Cardiac fibroblast (primary cell): Measurements from ENCODE around the gene CDY2B.
"Not testable (repeated sequence)": the region's sequence is repeated elsewhere in the genome, so short reads cannot be mapped to it uniquely, and the experiment has no call there.

Source experiments
- DNase-seq, 2 donors: peaks; one replicate each; pipeline versions ENCODE4 v3.0.0 to v3.0.0-alpha.2; 2010; ENCODE audit warnings: low read depth in 2 of 2
- H3K4me3 ChIP-seq, 2 donors: replicated peaks in 1 of 2; 1 replicate in 1 of 2; 2 replicates in 1 of 2; pipeline ENCODE4 v1.5.1; 2011; ENCODE audit warnings: low read depth in 2 of 2, low read length in 2 of 2, mild to moderate bottlenecking in 2 of 2, moderate library complexity in 1 of 2

CDY2B gene, protein sequence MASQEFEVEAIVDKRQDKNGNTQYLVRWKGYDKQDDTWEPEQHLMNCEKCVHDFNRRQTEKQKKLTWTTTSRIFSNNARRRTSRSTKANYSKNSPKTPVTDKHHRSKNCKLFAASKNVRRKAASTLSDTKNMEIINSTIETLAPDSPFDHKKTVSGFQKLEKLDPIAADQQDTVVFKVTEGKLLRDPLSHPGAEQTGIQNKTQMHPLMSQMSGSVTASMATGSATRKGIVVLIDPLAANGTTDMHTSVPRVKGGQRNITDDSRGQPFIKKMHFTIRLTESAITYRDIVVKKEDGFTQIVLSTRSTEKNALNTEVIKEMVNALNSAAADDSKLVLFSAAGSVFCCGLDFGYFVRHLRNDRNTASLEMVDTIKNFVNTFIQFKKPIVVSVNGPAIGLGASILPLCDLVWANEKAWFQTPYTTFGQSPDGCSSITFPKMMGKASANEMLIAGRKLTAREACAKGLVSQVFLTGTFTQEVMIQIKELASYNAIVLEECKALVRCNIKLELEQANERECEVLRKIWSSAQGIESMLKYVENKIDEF

DNA sequence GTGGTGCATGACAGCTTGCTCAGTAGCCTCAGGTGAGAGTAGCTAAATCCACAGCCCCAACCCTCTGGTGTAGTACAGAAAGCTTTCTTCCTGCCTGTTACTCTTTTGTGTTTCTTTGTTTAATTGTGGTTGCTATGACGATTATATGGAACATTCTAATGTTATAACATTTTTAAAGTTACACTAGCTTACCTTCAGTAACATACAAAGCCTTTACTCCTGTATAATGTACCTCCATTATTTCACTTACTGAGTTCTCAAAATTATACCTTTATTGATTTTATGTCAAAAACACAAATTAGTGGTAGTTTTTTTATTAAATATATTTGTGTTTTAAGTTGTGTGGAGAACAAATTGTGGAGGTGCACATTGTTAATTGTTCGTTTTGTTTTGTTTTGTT lies at the start of gene CDY2B:
CDY2B (minus strand) TSS at position 101 of the 400 bp plus-strand sequence. CDS start 328 bp downstream, outside the sequence.
- not testable (repeated sequence) for H3K4me3 ChIP-seq, DNase-seq

DNA sequence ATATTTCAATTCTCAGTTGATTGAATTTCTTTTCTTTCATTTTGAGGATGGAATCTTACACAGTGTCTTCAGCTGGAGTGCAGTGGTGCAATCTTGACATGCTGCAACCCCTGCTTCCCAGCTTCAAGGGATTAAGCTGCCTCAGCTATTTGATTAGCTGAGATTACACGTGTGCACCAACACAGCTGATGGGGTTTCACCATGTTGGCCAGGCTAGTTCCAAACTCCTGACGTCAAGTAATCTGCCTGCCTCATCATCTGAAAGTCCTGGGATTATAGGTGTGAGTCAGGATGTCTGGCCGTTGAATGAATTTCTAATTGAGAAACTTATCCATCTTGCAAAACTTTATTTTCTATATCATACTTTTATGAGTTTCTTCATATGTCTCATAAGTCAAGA lies 28.0 kb upstream of the CDY2B start:
- DNase-seq, H3K4me3 ChIP-seq: not testable (repeated sequence)

DNA sequence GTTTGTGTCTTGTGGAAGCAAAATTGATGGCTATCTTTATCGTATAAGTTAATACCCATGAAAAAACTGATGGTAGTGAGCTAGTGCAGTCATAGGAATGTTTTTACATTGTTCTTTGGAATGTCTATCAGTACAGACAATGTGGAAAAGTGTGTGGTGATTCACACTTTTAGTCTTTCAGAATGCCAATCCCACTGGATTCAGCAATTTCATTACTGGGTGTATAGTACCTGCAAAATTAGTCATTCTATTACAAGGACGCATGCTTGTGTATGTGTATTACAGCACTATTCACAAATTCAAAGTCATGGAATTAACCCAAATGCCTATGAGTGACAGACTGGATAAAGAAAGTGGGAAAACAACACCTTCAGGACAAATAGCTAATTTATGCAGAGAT lies 27.3 kb upstream of the CDY2B start:
- DNase-seq, H3K4me3 ChIP-seq: not testable (repeated sequence)

DNA sequence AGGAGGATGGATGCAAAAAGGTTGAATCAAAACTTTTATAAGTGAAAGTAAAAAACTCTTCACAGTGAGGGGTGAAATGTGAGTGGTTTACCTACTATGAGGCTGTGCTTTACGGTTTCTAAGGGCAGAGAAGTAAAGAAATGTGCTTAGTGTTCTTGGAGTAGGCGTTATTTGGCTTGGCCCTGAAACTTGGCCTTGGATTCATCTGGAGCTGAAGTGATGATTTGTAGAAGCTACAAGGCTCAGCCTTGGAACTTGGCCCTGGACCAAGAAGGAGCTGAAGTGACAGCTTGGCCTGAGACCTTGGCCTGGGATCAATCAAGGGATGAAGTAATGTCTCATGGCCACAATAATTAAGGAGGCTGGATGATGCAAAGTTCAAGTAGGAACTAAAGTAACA lies 1.7 kb upstream of the CDY2B start:
- DNase-seq, H3K4me3 ChIP-seq: not testable (repeated sequence)

DNA sequence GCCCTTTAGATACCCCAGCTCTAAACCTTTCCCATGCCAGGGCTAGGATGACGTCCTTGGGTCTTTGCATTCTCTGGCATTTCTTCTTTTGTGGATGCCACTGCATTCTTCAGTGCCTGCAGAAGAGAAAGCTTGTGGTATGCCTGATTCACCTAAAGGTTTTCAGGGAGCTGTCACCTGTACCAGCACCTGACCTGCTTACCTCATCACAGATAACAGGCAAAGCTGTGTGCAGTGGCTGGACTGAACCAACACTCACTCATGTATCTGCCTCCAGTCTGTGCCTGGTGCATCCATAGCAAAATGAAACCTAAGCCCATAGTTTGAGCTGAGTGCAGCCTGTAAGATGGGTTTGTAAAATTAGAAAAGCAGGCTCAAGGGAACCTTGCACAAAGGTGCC lies 3.3 kb downstream of the CDY2B start:
- not testable (repeated sequence) for H3K4me3 ChIP-seq, DNase-seq

DNA sequence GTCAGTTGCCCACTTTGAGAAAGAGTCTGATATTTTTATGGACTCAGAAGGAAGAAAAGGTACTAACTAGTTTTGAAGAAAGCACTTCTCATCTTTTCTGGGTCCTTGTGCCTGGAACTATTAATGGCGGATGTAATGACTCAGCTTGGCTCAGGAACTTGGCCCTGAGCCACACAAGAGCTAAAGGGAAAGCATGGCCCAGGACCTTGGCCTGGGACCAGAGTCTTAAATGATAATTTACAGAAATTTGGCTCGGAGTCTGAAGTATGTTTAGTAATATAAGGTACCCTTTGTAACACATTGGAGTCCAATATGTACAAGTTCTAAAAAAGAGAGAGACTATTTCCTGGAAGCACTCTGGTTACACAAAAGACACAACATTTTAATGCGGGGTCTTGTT lies 4.6 kb downstream of the CDY2B start:
- not testable (repeated sequence) for DNase-seq, H3K4me3 ChIP-seq

DNA sequence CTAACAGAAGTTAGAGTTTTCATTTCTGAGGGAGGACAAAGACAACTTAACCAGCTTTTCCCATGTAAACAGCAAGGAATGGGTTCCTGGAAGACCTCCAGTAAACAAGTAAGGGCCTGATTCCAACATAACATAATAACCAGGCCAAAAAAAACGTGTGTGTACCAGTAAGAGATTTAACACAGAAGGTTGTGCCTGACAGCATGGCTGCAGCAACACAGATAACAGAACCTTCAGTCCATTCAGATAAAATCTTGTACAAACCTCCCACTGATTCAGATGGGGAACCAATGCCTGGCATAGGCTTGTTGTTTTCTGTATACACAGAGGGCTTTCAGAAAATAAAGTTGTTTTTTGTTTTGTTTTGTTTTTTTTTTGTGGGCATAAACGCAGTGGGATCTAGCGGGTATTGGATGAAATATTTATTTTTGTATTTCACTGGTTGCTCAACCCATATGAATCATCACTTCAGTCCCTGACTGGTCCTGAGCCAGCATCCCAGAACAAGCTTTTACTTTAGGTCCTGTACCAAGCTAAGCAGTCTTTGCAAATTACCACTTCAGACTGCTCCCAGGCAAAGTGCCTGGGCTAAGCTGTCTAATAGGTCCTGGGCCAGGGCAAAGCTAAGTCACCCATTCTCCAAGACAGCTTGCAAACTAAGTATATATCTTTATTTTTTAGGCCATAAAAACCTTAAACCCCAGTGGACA lies 8.7 kb downstream of the CDY2B start:
- H3K4me3 ChIP-seq, DNase-seq: not testable (repeated sequence)

DNA sequence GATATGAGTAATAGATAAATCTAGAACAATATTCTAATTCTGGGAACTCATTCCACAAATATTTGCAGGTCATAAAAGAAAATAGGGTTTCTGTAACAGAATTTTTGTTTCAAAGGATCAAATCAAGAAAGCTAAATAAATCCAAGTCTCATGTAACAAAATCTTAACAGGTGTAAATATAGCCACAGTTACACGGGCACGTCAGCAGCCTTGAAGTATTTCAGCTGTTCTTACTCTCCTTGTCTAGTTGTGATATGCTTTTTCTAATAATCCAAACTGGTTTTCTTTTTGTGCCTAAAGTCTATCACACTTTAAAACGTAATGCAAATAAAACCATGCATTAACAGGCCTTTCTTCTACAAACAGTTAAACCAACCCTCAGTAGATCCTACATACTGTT lies 9.3 kb downstream of the CDY2B start:
- not testable (repeated sequence) for H3K4me3 ChIP-seq, DNase-seq

DNA sequence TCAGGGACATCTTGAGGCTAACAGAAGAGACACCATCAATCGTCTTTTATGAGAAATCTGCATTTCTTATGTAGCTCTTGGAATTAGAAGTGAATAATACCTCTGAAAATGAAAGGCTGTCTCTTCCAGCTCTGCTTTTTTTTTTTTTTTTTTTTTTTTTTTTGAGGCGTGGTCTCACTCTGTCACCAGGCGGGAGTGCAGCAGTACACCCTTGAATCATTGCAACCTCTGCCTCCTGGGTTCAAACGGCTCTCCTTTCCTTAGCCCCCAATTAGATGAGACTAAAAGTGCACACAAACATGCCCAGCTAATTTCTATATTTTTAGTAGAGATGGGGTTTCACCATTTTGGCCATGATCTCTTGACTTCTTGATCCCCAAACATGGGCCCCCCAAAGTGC lies 12.2 kb downstream of the CDY2B start:
- H3K4me3 ChIP-seq, DNase-seq: not testable (repeated sequence)

DNA sequence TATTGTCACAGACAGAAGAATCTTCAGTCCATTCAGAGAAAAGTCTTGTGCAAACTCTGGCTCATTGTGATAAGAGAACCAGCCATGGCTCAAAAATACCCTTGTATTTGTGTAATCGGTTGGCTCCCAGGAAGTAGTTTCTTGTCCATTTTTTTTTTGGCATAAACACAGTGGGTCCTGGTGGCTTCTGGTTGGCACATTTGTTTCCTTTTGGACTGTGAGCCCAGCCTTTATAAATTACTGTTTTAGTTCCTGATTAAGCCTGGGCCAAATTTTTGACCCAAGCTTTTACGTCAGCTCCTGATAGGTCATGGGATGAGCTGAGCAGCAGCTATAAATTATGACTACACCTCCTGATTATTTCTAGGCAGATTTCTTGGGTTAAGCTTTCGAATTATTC lies 19.4 kb downstream of the CDY2B start:
- H3K4me3 ChIP-seq, DNase-seq: not testable (repeated sequence)

DNA sequence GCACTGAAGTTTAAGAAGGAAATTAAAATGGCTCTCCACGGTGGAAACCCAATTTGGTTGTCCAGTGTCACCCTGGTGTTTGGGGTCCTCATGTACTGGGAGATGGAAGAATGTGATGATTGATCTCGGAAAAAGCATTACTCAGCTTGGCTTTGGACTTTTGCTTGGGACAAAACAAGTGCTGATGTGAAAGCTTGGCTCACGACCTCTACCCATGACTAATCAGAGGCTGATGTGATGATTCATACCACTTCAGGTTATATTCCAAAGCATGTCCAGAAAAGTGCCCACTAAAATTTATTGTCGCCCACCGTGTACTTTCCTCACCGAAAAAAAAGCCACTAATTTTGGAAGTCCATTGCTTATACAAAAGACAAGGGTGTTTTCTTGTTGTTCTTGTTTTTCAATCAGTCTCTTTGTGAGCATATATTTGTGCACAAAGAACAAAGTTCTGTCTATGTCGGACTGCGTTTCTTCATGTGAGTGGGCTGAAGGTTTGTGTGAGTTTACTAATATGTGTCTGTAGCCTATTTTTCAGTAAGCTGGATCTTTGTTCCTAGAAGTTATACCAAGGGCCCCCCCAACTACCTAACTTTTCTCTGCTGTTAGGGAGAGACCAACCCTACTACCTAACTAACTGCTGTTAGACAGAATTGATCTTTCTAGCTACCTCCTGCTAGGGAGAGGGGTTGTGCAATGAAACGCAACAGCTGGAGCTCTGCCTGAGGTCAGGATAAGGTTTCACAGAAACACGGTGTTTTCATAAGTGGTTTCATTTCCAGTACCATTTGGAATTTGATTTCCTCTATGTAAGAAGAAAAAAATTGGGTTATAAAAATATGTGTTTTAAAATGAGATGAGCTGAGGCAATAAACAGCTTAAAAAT lies 22.8 kb downstream of the CDY2B start:
- H3K4me3 ChIP-seq, DNase-seq: not testable (repeated sequence)

DNA sequence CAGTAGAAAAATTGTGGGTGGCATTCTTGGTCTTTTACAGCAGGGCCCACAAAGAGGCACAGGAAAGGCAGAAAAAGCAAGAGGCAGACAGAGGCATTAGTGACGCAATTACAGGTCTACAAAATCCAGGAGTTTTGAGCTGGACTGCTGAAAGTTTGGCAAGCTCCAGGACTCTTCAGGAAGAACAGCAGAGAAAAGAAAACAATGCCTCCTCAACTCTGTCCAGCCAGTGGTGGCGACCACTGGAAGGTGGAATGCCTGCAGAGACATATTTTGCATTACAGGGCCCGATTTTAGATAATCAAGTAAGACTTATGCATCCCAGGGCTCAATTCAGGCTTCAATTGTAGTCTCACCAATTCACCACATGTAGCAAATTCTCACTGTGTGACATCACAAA lies 23.5 kb downstream of the CDY2B start:
- DNase-seq, H3K4me3 ChIP-seq: not testable (repeated sequence)

DNA sequence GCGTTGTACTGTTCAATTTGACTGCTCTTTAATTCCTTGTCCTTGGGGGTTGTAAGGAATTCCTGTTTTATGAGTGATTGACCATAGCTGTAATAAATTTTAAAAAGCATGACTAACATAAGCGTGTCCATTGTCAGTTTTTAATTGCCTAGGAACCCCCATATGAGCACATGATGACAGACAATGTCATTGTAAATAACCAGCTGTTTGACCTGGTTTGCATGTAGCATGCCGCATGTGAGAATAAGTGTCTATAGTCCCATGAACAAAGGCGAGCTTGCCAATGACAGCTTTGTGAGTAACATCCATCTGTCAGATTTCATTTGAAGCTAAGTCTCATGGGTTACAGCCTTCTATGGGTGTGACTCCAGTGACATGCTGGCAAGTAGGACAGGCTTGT lies 30.9 kb downstream of the CDY2B start:
- DNase-seq, H3K4me3 ChIP-seq: not testable (repeated sequence)

DNA sequence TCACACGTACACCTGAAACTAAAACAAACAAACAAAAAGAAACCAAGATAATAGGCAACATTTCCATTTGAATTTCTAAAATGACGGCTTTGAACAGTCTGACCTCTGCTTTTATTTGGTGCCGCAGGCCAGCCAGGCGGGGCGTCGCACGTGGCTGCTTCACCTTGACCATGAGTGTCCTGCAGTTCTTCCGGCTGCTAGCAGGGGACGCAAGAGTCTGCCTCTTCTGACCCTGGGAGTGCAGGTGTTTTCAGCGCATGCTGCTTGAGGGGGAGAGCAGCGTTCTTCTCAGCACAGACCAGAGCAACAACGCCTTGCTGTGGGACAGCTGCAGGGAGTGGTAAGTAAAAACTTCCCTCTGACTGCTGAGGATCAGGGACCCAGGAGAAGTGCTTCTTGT lies 47.9 kb downstream of the CDY2B start:
- not testable (repeated sequence) for DNase-seq, H3K4me3 ChIP-seq
